ENCODE measurements around the gene CBL. TPM values are rescaled to one million over a fixed set of nuclear protein-coding genes. Genes with fewer than 3 reads are reported as not detected.

Gene CBL
- total RNA-seq, 1 experiment from 2014 or later = 56.4 TPM

DNA sequence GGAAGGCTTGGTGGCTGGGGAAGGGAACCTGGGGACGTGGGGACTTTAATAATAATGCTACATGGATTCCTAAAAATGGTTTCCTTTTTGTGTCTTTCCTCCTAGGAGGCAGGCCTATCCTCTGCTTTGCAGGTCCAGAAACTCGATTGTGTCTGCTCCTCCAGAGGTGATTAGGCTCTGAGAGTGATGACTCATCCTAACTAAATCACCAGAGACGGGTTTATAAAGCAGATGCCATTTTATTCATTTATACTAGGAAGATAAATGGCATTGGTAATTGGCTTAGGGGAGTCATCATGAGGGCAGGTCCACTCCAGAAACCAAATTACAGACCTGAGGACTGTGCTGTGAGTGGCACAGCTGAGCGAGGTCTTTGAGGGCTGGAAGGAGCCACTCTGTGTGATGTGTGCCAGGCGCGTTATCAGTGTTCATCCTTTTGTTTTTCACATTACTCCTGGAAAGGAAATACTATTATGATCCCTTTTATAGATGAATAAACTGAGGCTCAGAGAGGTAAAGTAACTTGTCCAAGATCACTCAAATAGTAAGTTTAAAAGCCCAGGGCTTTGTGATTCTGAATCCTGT is 30.6 kb upstream of the CBL start:
- whole genome bisulfite sequencing (ENCODE audit: extremely low coverage, insufficient read length, low lambda C conversion rate) = no CpG with 5 or more reads among the region's 6 CpGs
- no peaks in the 10 kb centered on the region for H3K9me3 Mint-ChIP-seq
- H2BK20ac ChIP-seq (ENCODE audit: low read depth, low read length, poor library complexity, severe bottlenecking) = no peak overlapping the region
- no peaks in the 10 kb centered on the region for H3K27me3 Mint-ChIP-seq (ENCODE audit: low read depth)
- no peak overlapping the region for H4K8ac ChIP-seq (replicated peaks; ENCODE audit: insufficient read length, low read depth, low read length)
- H4K91ac ChIP-seq (ENCODE audit: insufficient read length, low read depth, low read length) = no peak overlapping the region
- DNase-seq = no peak
- no peak overlapping the region for H3K14ac ChIP-seq (ENCODE audit: insufficient read depth, low read length)
- H3K4me2 ChIP-seq (ENCODE audit: insufficient read depth, insufficient read length, low read length) = no peak overlapping the region
- no peak overlapping the region for H4K5ac ChIP-seq (ENCODE audit: insufficient read length, low read depth, low read length)
- H3T11ph ChIP-seq (ENCODE audit: low read length) = no peak overlapping the region
- TF ChIP-seq, protein P1, sequence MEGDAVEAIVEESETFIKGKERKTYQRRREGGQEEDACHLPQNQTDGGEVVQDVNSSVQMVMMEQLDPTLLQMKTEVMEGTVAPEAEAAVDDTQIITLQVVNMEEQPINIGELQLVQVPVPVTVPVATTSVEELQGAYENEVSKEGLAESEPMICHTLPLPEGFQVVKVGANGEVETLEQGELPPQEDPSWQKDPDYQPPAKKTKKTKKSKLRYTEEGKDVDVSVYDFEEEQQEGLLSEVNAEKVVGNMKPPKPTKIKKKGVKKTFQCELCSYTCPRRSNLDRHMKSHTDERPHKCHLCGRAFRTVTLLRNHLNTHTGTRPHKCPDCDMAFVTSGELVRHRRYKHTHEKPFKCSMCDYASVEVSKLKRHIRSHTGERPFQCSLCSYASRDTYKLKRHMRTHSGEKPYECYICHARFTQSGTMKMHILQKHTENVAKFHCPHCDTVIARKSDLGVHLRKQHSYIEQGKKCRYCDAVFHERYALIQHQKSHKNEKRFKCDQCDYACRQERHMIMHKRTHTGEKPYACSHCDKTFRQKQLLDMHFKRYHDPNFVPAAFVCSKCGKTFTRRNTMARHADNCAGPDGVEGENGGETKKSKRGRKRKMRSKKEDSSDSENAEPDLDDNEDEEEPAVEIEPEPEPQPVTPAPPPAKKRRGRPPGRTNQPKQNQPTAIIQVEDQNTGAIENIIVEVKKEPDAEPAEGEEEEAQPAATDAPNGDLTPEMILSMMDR (conservative IDR thresholded peaks at IDR 0.05) = no peak
- no peak overlapping the region for H2AK5ac ChIP-seq (ENCODE audit: insufficient read length, low read length)
- no peak overlapping the region for H3K18ac ChIP-seq (ENCODE audit: insufficient read length, low read depth, low read length)
- peaks cover 6 to 7% of the 10 kb centered on the region in 2 experiments; a peak in 3 of 4 replicates for H3K4me1 Mint-ChIP-seq
- H2AFZ ChIP-seq (ENCODE audit: low read length) = no peak overlapping the region
- H3K23me2 ChIP-seq (ENCODE audit: insufficient read length, low read depth, low read length, poor library complexity, severe bottlenecking) = no peaks in the 10 kb centered on the region
- H3K79me1 ChIP-seq (ENCODE audit: insufficient read depth, low read depth, low read length, poor library complexity, severe bottlenecking) = no peaks in the 10 kb centered on the region
- no peaks in the 10 kb centered on the region for H3K9me3 ChIP-seq (ENCODE audit: control insufficient read depth, low read depth, low read length)
- H3K27ac Mint-ChIP-seq = peak overlapping the region in 1 of 3 experiments; percentile 89; a peak in 3 of 7 replicates
- no peak overlapping the region for H2BK15ac ChIP-seq (ENCODE audit: low read depth, low read length)
- peaks cover 0 to 30% (median 20%) of the 10 kb centered on the region in 3 experiments; a peak in 5 of 7 replicates for H3K36me3 Mint-ChIP-seq (ENCODE audit: insufficient read depth in 1 of 3, low read depth in 3 of 3)
- no peak overlapping the region for H3K4me3 Mint-ChIP-seq
- no peaks in the 10 kb centered on the region for H3K79me2 ChIP-seq (ENCODE audit: insufficient read depth, low read length)
- H2BK120ac ChIP-seq (ENCODE audit: low read depth, low read length, poor library complexity, severe bottlenecking) = no peak overlapping the region
- H3K27ac ChIP-seq (ENCODE audit: insufficient read length, low read depth, low read length) = no peak overlapping the region
- H3K23ac ChIP-seq (ENCODE audit: insufficient read length, low read depth, low read length) = no peak overlapping the region
- no peak overlapping the region for H2BK5ac ChIP-seq (ENCODE audit: insufficient read length, low read length)
- H3K4me1 ChIP-seq (ENCODE audit: insufficient read depth, low read length) = no peaks in the 10 kb centered on the region
- H3K56ac ChIP-seq (ENCODE audit: insufficient read length, low read depth, low read length) = no peak overlapping the region
- H3K4ac ChIP-seq (ENCODE audit: low read depth, low read length) = no peak overlapping the region
- no peak overlapping the region for H2BK12ac ChIP-seq (ENCODE audit: insufficient read length, low read depth, low read length)
- no peak overlapping the region for H3K9ac ChIP-seq (ENCODE audit: extremely low read depth, insufficient read length, low read length)
- H4K20me1 ChIP-seq (ENCODE audit: control insufficient read depth, insufficient read depth, insufficient read length) = no peaks in the 10 kb centered on the region
- no peaks in the 10 kb centered on the region for H3K27me3 ChIP-seq (ENCODE audit: insufficient read depth, low read length)

Data from H9 (cell line).